NCI-H2029 (cell line): ENCODE measurements around the gene CCDC27.
"Not testable (repeated sequence)": the region's sequence is repeated elsewhere in the genome, so short reads cannot be mapped to it uniquely, and the experiment has no call there.

Experiments
- DNase-seq: peaks from one replicate; lab custom pipeline; 2025; lab: John Stamatoyannopoulos, UW

The CCDC27 gene

DNA sequence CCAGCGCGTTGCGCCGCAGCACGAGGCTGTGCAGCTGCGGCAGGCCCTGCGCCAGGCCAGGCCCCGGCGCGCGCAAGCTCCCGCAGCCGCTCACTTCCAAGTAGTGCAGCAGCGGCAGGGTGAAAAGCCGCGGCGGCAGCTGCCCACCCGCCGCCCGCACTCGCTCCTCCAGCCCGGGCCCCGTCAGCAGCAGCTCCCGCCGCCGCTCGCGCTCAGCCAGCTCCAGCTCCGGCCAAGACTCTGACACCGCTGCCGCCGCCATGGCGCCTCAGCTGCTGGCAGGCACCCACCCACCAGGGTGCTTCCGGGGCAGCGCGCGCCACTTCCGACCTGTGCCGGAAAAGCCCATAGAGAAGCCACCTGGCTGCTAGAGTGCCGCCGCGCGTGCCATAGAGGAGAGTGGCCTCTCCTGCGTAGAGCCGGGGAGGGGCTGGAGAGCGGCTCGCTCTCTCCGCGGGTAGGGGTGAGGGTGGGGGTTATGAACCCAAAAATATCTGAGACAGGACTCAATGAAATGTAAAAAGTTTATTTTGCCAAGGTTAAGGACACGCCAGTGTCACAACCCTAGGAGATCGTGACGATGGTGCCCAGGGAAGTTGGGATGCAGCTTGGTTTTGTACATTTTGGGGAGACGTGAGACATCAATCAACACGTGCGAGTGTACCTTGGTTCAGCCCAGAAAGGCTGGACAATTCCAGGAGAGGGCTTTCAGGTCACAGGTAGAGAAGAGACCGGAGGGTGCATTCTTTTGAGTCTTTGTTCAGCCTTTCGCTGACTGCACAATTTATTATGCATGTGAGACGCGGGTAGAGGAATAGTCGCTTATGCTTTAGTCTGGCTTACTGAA, 44.2 kb downstream of the CCDC27 start, which contains the start of gene LRRC47:
Gene LRRC47 (minus strand): TSS at position 284 of the 847 bp plus-strand sequence. CDS start 22 bp downstream, at position 262.
- DNase-seq, result no peak

DNA sequence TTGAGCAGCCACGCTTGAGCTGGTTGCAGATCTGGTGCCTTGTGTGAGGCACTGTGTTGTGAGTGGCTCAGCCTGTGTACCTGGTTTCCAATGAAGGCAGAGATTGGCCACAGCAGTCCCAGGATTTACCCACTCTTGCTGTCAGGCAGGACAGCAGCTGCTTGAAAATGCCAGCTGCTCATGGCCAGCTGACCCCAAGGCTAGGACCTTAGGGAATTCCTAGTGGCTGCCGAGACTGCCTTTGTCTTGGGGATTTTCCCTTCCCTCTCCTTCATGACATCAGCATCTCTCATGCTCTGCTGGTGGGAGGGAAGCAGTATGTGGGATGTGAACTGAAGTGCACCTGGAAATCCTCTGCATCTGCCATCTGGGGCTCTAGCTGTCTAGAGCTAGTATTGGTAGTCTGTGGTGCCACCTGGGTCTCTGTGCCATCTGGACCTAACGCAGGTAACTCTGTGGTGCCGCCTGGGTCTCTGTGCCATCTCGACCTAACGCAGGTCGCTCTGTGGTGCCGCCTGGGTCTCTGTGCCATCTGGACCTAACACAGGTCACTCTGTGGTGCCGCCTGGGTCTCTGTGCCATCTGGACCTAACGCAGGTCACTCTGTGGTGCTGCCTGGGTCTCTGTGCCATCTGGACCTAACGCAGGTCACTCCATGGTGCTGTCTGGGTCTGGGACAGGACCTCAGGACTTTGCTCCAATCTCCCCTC, 47.9 kb downstream of the CCDC27 start:
- no peak for DNase-seq

DNA sequence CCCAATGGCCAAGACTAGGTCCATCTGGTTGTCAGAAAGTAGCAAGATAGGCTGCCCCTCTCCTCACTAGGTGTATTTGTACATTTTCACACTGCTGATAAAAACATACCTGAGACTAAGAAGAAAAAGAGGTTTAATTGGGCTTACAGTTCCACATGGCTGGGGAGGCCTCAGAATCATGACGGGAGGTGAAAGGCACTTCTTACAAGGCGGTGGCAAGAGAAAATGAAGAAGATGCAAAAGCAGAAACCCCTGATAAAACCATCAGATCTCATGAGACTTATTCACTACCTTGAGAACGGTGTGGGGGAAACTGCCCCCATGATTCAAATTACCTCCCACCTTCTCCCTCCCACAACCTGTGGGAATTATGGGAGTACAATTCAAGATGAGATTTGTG, 48.5 kb downstream of the CCDC27 start:
- not testable (repeated sequence) for DNase-seq

DNA sequence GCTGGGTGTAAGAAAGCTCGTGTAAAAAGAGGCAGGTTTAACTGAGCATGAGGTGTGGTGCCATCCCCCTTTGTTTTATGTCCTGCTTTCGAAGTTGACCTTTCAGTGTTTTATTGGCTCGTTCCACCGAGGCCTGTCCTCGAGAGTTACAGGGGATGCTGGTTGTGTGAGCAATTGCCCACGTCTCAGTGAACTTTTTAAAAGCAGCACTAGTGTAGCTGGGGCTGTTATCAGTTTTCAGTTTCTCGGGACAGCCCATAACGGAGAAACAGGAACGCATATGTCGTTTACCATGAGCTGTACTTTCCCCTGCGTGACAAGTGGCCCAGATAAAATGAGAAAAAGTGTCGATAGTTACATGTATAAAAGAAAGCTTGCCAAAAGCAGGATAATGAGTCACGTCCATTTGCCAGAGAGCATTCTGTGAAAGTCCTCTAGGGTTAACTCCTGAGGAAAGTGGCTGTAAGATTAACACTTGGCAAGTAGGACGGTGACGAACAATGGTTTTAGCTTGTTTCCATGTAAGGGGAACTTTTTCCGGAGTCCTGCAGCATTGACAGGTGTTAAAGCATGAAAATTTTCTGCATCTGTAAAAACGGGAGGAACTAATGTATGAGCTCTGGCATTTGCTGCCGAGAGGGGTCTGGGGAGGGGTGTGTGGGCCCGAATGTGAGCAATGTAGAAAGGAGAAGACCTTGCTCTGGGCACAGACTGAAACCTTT, 51.8 kb downstream of the CCDC27 start:
- no peak for DNase-seq

DNA sequence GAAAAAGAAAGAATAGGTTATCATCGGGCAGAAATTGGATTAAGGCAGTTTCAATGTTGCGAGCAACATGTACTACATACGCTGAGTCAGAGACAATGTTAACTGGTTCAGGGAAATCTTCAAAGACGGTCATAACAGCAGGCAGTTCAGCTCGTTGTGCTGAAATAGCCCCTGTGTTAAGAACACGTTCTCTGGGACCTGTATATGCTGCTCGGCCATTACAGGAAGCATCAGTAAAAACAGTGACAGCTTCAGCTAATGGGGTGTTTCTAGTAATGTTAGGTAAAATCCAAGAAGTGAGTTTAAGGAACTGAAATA, 52.3 kb downstream of the CCDC27 start:
- DNase-seq, result not testable (repeated sequence)

DNA sequence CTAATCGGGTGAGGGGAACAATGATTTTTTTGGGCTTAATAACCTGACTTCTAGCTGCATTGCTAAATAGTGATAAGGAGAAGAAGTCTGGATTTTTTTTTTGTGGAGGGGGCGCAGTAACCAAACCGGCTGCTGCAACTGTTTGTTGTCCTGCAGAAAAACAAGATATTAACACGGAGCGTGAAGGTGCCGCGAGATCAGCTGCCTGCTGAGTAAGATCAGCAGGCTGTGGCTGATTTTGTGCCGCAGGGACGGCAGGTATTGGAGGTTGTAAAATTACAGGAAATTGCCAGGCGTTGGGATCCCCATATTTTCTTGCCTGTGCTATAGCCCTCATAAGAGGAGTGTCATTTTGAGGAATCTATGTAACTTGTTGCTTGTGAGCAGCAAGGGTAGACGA, 52.8 kb downstream of the CCDC27 start:
- DNase-seq, result no peak

DNA sequence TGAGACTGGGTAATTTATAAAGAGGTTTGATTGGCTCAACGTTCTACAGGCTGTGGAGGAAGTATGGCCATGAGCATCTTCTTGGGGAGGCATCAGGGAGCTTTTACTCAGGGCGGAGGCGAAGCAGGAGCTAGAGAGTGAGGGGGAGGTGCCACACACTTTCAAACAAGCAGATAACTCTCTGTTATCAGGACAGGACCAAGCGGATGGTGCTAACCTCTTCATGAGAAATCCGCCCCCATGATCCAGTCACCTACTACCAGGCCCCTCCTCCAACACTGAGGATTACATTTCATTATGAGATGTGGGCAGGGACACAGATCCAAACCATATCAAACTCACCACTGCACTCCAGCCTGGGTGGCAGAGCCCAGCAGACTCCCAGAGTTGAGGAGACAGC, 55.5 kb downstream of the CCDC27 start:
- DNase-seq, result no peak

DNA sequence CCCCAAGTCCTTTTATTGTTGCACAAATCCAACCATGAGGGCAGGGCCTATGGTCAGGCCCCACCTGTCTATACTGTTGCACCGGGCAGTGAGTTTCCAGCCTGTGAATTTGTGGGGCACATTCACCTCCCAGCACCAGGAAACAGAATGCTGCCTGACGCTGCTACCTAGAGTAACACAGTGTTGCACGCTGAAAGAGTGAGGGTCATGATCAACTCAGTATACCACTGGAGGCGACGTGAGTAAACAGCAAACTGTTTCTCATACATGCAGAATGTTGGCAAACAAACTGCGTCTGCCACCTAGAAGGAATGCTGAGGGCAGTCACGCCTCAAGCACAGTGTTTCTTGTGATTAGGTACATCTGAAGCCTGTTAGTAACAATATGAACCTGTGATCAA, 57.4 kb downstream of the CCDC27 start:
- no peak for DNase-seq

DNA sequence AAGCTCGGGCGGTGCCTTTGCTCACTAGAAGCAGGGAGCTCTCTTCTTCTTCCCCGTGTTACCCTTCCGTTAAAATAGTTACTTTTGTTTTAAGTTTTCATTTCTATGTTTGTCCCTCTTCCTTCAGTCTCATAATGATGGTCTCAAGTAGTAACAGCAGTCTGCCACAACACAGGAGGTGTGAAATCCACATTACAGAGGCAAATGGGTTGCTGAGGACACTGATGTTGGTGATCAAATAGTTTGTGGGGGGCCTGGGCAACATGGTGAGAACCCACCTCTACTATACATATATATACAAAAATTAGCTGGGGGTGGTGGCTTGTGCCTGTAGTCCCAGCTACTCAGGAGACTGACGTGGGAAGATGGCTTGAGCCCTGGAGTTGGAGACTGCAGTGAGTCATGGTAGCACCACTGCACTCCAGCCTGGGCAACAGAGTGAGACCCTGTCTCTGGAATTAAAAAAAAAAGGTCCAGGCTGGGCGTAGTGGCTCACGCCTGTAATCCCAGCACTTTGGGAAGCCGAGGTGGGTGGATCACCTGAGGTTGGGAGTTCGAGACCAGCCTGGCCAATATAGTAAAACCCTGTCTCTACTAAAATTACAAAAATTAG, 58.0 kb downstream of the CCDC27 start:
- DNase-seq, result not testable (repeated sequence)

DNA sequence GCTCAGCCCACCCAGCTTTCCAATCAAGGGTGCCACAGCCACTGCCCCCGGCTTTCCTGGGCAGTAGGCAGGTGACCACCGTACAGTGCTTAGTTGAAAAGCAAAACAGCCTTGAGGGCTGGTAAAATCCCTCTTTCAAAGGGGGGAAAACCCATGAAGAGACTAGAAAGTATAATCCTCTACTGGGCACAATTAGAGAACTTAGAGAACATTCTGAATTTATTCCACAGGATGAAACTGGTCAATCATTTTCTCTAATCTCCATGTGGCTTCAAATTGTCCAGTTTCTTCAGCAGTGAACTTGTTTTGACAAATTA, 59.3 kb downstream of the CCDC27 start:
- no peak for DNase-seq

DNA sequence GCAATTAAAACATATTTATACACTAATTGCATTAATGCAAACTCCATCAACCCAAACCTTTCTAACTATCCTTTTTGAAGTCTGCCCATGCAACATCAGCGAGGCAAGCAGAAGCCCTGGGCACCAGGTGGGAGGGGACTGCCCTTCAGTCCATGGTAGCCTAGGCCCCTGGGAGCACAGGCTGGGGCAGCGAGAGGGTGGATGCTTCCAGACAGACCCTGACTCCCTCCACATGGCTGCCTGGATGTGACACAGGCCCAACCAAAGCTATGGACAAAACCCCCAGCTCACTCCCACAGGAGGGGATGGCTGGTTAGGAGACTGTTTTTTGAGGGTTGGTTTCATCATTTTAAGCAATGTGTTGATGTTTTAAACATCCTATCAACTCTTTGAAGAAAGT, 61.8 kb downstream of the CCDC27 start:
- DNase-seq, result no peak

DNA sequence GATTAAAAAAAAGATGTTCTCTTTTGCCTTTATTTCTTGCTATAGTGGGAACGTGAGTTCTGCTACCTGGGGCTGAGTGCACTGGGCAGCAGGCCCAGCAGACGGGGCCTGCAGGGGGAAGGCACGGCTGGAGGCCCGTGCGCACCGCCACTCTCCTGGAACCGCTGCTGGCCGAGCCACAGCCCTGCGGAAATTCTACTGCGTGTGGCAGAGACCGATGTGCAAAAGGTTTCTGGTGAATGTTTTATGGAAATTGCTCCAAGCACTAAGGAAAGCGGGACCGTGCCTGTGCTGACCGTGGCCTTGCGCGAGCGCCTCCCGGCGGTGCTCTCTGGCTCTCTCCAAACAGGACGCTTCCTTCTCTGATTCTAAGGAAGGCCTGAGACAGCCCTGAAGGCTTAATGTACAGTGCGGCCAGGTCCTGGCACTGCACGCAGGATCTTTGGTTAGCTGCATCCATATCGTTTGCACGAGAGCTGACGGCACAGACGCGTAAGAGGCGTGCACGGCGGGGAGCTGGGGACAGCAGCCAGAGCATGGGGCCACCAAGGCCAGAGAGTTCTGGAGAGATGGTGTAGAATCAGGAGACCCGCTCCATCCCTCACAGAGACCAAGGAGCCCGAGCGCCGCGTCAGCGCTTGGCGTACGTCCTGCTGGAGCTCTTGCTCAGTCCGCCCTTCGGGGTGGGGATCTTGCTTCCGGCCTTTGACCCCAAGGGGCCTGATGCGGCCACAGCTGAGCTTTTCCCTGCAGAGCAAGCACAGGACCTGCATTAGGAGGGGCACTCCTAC, 62.7 kb downstream of the CCDC27 start:
- no peak for DNase-seq

DNA sequence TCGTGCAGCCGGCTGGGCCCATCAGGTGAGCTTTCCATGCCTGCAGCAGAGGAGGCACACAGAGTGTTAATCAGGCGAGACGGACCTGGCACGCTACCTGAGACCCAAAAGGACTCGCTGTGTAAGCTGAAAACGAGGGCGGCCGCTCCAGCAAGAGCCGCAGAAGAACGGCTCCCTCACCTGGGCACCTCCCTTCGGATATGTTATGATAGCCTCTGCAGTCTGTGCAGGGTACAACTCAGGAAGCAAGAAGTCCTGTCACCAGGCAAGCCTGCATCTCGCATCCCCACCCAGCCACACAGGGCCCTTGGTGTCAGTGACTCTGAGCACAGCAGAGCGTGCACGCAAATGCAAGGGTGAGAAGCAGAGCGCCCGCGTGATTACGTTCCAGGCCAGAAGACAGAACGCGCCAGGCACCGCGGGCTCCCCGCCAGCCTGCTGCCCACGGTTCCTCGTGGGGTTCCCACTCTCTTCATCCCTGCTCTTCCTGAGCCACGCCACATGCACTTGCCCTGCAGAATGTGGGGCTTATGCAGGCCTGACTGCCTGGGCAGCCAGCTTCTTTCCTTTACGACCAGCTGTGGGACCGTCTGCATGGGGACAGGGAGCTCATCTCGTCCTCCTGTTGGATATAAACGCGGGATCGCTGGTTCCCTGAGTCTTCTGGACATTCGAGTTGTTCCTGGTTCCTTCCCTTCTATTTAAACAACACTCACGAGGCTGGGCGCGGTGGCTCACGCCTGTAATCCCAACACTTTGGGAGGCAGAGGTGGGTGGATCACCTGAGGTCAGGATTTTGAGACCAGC, 64.3 kb downstream of the CCDC27 start:
- DNase-seq, result no peak

DNA sequence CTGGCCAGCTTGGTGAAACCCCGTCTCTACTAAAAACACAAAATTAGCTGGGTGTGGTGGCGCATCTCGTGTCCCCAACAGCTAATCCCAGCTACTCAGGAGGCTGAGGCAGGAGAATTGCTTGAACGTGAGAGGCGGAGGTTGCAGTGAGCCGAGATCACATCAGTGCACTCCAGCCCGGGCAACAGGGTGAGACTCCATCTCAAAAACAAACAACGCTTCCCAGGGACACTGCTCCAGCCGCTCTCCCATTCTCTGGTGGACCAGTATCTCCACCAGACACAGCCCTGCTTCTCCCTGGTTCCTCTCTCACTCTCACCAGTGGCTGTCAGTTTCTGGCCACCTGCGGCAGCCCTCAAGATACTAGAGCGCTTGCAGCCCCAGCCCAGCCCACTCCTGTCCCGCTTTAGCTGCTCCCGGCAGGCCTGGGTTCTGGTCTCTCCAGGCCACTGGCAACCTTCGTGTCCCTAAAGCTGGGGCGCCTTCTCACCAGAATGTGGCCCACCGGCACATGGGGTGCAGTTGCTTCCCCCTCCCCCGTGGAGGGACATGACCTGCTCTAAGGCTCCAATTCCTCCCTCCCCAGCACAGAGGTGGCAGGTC, 65.0 kb downstream of the CCDC27 start:
- no peak for DNase-seq

DNA sequence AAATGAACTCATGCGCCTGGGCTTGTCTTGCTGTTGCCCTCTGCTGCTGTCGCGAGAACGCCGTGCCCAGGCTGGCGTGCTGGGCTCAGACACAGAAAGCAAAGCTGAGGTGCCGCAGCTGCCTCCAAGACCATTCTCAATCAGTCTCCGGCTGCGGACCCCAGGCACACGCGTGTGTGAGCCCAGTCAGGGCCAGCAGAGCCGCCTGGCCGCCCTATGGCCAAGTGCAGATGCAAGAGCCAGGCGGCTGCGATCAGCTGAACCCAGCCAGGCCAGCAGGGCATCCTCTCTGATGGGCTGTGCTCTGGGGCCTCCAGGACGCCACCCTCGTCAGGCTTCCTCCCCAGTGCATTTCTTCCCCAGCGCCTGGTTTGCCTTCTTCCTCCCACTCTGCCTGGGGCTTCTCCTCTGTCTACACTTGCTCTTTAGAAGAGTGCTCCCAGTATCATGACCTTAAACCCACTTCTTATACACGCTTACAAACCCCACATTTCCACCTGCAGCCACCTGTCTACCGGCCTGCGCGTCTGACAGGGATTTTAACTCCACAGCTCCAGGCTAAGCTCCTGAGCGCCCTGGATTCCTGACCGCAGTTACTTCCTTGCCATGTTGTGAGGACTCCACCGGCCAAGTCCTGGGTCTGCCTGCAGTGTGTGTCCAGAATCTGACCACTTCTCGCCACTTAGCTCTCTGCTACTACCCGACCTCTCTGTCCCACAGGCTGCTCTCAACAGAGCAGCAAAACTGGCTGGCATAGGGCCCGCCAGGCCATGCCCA, 65.8 kb downstream of the CCDC27 start:
- DNase-seq, result no peak

DNA sequence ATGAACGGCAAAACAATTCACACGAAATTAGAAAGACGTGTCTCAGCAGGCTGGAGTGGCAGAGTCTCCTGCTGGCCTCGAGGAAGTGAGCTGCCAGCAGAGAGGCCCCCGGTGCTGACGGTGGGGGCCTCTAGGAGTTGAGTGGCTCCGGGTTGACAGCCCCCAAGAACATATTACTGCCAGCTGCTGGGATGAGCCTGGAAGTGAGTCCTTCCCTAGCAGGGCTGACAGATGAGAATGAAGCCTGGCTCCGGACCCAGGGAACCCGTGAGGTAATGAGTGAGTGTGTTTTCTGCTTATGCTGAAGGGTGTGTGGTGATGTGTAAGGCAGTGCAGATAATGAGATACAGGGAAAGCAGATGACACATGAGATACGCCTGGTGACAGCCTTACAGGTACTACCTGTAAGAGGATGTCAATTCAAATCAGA, 67.5 kb downstream of the CCDC27 start:
- no peak for DNase-seq

DNA sequence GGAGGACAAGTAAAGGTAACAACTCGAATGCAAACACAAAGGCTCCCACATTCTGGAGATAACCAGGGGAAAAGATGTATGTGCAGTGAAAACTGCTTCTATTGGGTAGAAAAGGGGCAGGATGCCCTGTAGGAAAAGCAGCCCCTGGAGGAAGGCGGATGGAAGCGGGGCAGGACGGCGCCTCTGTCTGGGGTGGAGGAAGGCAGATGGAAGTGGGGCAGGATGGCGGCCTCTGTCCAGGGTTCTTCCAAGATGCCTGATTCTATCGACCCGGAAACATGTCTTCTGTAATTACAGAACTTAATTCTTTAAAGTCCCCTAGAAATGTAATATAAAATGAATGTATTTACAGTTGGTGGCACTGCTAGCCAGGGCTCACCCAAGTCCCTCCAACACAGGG, 68.1 kb downstream of the CCDC27 start:
- DNase-seq, result no peak

DNA sequence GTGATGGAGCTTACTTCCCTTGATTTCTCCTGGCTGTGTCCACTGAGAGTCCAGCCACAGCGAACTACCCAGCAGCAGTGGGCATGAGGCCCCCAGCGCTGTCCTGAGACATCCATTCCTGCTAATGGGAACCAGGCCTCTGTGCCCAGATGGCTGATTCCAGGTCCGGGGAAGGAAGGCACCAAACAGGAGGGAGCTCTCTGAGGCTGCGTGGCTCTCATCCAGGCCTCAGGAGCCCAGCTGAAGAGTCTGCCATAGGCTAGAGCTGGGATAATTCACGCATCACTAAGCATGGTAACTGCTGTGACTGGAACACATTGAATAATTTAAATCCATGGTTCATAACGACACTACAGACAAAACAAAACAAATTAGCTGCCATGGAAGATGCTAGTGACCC, 68.8 kb downstream of the CCDC27 start:
- DNase-seq, result no peak
